Naive thymus-derived CD8-positive, alpha-beta T cell (primary cell): Measurements from ENCODE around the gene ST7. TPM values are rescaled to one million over a fixed set of nuclear protein-coding genes. Genes with fewer than 3 reads are reported as not detected.

ENCODE experiments used
- ATAC-seq, 2 donors: fragments of 150-1000 bp; cut with Tn5 transposase in 1 of 2; sonication (Bioruptor Pico), chemical (Tn5 transposase) in 1 of 2; 1 replicate in 1 of 2; 2 replicates in 1 of 2; pipeline ENCODE4 v1.10.0; 2021; ENCODE audit warnings: mild to moderate bottlenecking in 2 of 2, moderate library complexity in 2 of 2
- POLR2A ChIA-PET: fragments of 350-600 bp; sonication (Branson Sonifier 250); formaldehyde crosslinking; loops from one replicate; lab custom pipeline; 2021; ENCODE audit warnings: antibody characterized with exemption; lab: Charles Lee
- DNase-seq, 10 donors: peaks; one replicate each; pipeline versions ENCODE4 v3.0.0 to v3.0.0-alpha.2; 2020 to 2022
- H3K27ac Mint-ChIP-seq, 10 donors: one replicate each; pipeline ENCODE4 v1.8.0; 2020 to 2022; ENCODE audit warnings: mild to moderate bottlenecking in 10 of 10, mixed read lengths in 10 of 10, moderate library complexity in 4 of 10, inconsistent platforms in 1 of 10
- H3K27me3 Mint-ChIP-seq, 5 donors: one replicate each; pipeline ENCODE4 v1.8.0; 2021 to 2022; ENCODE audit warnings: mixed read lengths in 5 of 5
- H3K36me3 Mint-ChIP-seq, 3 donors: one replicate each; pipeline ENCODE4 v1.8.0; 2020 to 2022; ENCODE audit warnings: mixed read lengths in 3 of 3, mild to moderate bottlenecking in 2 of 3, inconsistent platforms in 1 of 3
- H3K4me1 Mint-ChIP-seq, 4 donors: one replicate each; pipeline ENCODE4 v1.8.0; 2021 to 2022; ENCODE audit warnings: mixed read lengths in 4 of 4
- H3K4me3 Mint-ChIP-seq, 10 donors: one replicate each; pipeline ENCODE4 v1.8.0; 2020 to 2022; ENCODE audit warnings: mild to moderate bottlenecking in 10 of 10, mixed read lengths in 10 of 10, moderate library complexity in 6 of 10, inconsistent platforms in 1 of 10
- H3K9me3 Mint-ChIP-seq, 9 donors: one replicate each; pipeline ENCODE4 v1.8.0; 2020 to 2022; ENCODE audit warnings: mixed read lengths in 9 of 9, mild to moderate bottlenecking in 3 of 9, inconsistent platforms in 1 of 9, moderate library complexity in 1 of 9
- polyA plus RNA-seq, 3 donors: library from polyadenylated mRNA; unstranded; fragments of 300-500 nt; fragmentation: Illumina TruSeq; gene quantifications; one replicate each; pipeline ENCODE4 v1.2.3, GENCODE V29; 2021
- total RNA-seq, 8 experiments: library from RNA in 2 of 8; stranded (reverse) in 2 of 8; gene quantifications; one replicate each; pipeline ENCODE4 v1.2.3 and lab custom pipeline; 2021 to 2026

ST7 gene
- total and polyA plus RNA-seq, 5 experiments from 2014 or later, result 1.3 to 5.3 (median 3.0) TPM

GRCh38 chr7:117203205-117203604, 249.9 kb downstream of the ST7 start:
- Mint-ChIP-seq H3K4me1 (no peaks in the 10 kb centered on the region), H3K27ac (no peak overlapping the region), H3K27me3 (no peaks in the 10 kb centered on the region), H3K9me3 (no peaks in the 10 kb centered on the region), H3K36me3 (peaks cover 0 to 9% (median 0%) of the 10 kb centered on the region in 3 donors), H3K4me3 (no peak overlapping the region)
- POLR2A ChIA-PET, result no interaction called here
- ATAC-seq, result no peak
- no peak for DNase-seq

DNA sequence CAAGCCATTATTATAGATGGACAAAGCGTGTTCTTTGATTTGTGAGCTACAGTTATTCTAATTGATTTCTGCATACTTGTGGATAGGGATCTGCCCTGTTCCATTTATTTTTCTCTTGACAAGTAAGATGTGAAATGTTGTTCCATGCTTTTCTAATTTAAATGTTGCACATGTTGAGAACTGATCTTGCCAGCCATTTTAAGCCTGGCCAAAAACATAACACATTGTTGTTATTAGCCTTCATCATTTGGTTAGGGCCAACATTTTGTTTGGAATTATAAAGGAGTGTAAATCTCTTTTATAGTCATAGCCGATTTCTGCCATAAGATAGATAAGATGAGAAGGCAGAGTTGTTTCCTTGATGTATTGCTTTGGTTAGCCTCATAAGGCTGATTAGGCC, 252.6 kb downstream of the ST7 start:
- H3K9me3 Mint-ChIP-seq, result no peaks in the 10 kb centered on the region
- POLR2A ChIA-PET, result no interaction called here
- H3K27me3 Mint-ChIP-seq, result no peaks in the 10 kb centered on the region
- H3K4me3 Mint-ChIP-seq, result no peak overlapping the region
- no peaks in the 10 kb centered on the region for H3K4me1 Mint-ChIP-seq
- ATAC-seq (no peak), DNase-seq (no peak)
- no peak overlapping the region for H3K27ac Mint-ChIP-seq
- peaks cover 0 to 6% (median 0%) of the 10 kb centered on the region in 3 donors for H3K36me3 Mint-ChIP-seq

- ATAC-seq, result no peak
- POLR2A ChIA-PET, result no interaction called here
- no peak for DNase-seq
- H3K27me3 Mint-ChIP-seq, result no peaks in the 10 kb centered on the region
- H3K27ac Mint-ChIP-seq, result no peak overlapping the region
- peaks cover 0 to 3% (median 0%) of the 10 kb centered on the region in 3 donors for H3K36me3 Mint-ChIP-seq
- H3K9me3 Mint-ChIP-seq, result no peaks in the 10 kb centered on the region
- H3K4me1 Mint-ChIP-seq, result no peaks in the 10 kb centered on the region
- no peak overlapping the region for H3K4me3 Mint-ChIP-seq
Measured at GRCh38 chr7:117208257-117208656, 255.0 kb downstream of the ST7 start.

DNA sequence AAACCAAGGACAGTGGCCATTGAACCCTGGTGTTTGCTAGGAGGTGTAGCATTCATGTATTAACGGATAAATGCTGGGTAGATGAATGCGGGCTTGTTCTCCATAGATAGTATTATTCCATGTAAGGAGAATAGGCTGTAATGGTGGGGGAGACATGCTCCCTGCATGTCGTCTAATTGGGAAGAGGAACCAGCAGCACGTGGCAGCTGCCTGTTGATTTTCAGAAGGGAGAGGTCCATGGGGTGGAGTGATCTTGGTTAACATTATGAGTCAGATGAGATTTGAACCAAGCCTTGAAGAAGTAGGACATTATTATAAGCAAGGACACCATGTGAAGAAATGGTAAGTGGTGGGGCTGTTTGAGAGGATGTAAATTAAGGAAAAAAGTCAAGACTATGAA, 257.1 kb downstream of the ST7 start:
- H3K36me3 Mint-ChIP-seq, result peaks cover 0 to 3% (median 0%) of the 10 kb centered on the region in 3 donors
- ATAC-seq, result no peak
- H3K4me3 Mint-ChIP-seq, result no peak overlapping the region
- no peaks in the 10 kb centered on the region for H3K4me1 Mint-ChIP-seq
- H3K27ac Mint-ChIP-seq, result no peak overlapping the region
- DNase-seq, result no peak
- POLR2A ChIA-PET, result no interaction called here
- H3K9me3 Mint-ChIP-seq, result no peaks in the 10 kb centered on the region
- H3K27me3 Mint-ChIP-seq, result no peaks in the 10 kb centered on the region

- DNase-seq, result no peak
- no peaks in the 10 kb centered on the region for H3K9me3 Mint-ChIP-seq
- no peak overlapping the region for H3K27ac Mint-ChIP-seq
- no peaks in the 10 kb centered on the region for H3K27me3 Mint-ChIP-seq
- H3K4me1 Mint-ChIP-seq, result no peaks in the 10 kb centered on the region
- H3K4me3 Mint-ChIP-seq, result no peak overlapping the region
- H3K36me3 Mint-ChIP-seq, result peaks cover 0 to 3% (median 0%) of the 10 kb centered on the region in 3 donors
- POLR2A ChIA-PET, result no interaction called here
- ATAC-seq, result no peak
Measured at GRCh38 chr7:117210908-117211307, 257.6 kb downstream of the ST7 start.

DNA sequence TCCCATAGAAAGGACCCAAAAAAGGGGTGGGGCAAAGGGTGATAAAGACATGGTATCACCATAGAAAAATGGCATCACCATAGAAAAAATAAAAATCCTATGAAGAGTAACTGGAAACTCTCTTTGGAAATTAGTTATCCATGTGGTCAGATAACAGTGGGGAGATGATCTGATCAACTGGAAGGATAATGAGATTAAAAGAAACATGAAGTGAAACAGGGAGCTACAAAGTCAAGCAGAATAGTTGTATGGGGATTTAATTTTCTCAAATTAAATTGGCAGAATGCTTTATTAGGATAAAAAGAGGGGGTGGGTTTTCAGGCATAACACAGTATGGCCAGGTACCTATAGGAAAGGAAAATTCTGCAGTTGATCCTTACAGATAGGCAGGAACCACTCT, 258.3 kb downstream of the ST7 start:
- no peaks in the 10 kb centered on the region for H3K27me3 Mint-ChIP-seq
- DNase-seq (no peak), ATAC-seq (no peak)
- POLR2A ChIA-PET, result no interaction called here
- H3K4me1 Mint-ChIP-seq, result no peaks in the 10 kb centered on the region
- no peak overlapping the region for H3K27ac Mint-ChIP-seq
- H3K4me3 Mint-ChIP-seq, result no peak overlapping the region
- peaks cover 0 to 3% (median 0%) of the 10 kb centered on the region in 3 donors for H3K36me3 Mint-ChIP-seq
- no peaks in the 10 kb centered on the region for H3K9me3 Mint-ChIP-seq

DNA sequence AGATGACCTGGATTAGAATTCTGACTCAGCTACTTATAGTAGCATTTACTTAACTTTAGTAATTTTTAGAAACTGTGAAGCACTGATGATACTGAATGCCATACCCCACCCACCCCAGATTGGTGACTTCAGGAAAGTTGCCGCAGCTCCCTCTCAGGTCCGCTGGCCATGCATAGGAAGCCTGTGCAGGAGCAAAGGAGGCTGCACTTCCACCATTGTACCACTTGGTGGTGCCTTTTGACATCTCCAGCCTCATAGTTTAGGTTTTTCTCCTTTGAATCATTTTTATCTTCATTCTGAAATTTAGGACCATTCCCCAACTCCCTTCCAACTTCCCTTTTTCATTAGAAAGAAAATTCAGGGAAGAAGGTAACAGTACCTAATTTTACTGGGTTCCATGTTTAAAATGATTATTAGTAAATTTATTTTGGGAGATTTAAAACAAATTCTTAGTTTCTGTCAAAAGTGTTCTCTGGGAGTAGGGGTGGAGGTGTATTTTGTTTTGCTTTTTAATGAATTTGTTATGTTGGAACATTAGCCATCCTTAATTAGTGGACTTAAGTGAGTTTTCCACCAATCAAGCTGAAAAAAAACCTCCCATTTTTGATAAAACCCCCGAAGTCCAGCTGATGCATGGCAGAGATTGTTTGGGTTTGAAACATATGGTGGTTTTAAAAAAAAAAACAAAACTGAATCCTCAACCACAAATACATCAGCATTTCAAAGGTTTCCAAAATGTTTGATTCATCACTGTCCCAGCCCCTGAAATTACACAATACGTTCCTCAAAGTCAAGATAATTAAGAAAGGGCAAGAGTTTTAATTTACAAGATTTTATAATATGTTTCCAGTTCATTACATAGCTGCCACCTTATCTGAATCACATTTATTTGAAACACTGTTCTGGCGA, 259.9 kb downstream of the ST7 start:
- H3K27me3 Mint-ChIP-seq, result no peaks in the 10 kb centered on the region
- H3K9me3 Mint-ChIP-seq, result no peaks in the 10 kb centered on the region
- H3K36me3 Mint-ChIP-seq, result peaks cover 0 to 3% (median 0%) of the 10 kb centered on the region in 3 donors
- no peaks in the 10 kb centered on the region for H3K4me1 Mint-ChIP-seq
- POLR2A ChIA-PET, result no interaction called here
- no peak overlapping the region for H3K4me3 Mint-ChIP-seq
- DNase-seq (peak in 6 of 10 donors; percentile 12 to 31 (median 26)), ATAC-seq (peak in 1 of 2 donors; percentile 32)
- H3K27ac Mint-ChIP-seq, result no peak overlapping the region

GRCh38 chr7:117216010-117216409, 262.7 kb downstream of the ST7 start:
- H3K4me1 Mint-ChIP-seq, result no peaks in the 10 kb centered on the region
- no peaks in the 10 kb centered on the region for H3K27me3 Mint-ChIP-seq
- H3K4me3 Mint-ChIP-seq, result no peak overlapping the region
- H3K9me3 Mint-ChIP-seq, result no peaks in the 10 kb centered on the region
- POLR2A ChIA-PET, result no interaction called here
- no peak overlapping the region for H3K27ac Mint-ChIP-seq
- DNase-seq (no peak), ATAC-seq (no peak)
- no peaks in the 10 kb centered on the region for H3K36me3 Mint-ChIP-seq

GRCh38 chr7:117216436-117217069, 263.3 kb downstream of the ST7 start:
- H3K4me1 Mint-ChIP-seq, result no peaks in the 10 kb centered on the region
- no peak overlapping the region for H3K27ac Mint-ChIP-seq
- H3K36me3 Mint-ChIP-seq, result no peaks in the 10 kb centered on the region
- H3K9me3 Mint-ChIP-seq, result no peaks in the 10 kb centered on the region
- ATAC-seq (no peak), DNase-seq (no peak)
- no peaks in the 10 kb centered on the region for H3K27me3 Mint-ChIP-seq
- POLR2A ChIA-PET, result no interaction called here
- H3K4me3 Mint-ChIP-seq, result no peak overlapping the region

GRCh38 chr7:117217106-117218035, 264.1 kb downstream of the ST7 start:
- POLR2A ChIA-PET, result no interaction called here
- H3K4me3 Mint-ChIP-seq, result no peak overlapping the region
- H3K4me1 Mint-ChIP-seq, result no peaks in the 10 kb centered on the region
- H3K27ac Mint-ChIP-seq, result no peak overlapping the region
- no peaks in the 10 kb centered on the region for H3K9me3 Mint-ChIP-seq
- ATAC-seq (no peak), DNase-seq (no peak)
- no peaks in the 10 kb centered on the region for H3K27me3 Mint-ChIP-seq
- no peaks in the 10 kb centered on the region for H3K36me3 Mint-ChIP-seq

GRCh38 chr7:117218700-117219099, 265.4 kb downstream of the ST7 start:
- peaks cover 0 to 4% (median 4%) of the 10 kb centered on the region in 3 donors for H3K36me3 Mint-ChIP-seq
- DNase-seq, result no peak
- no peaks in the 10 kb centered on the region for H3K9me3 Mint-ChIP-seq
- POLR2A ChIA-PET, result no interaction called here
- no peak for ATAC-seq
- H3K4me3 Mint-ChIP-seq, result no peak overlapping the region
- H3K27me3 Mint-ChIP-seq, result no peaks in the 10 kb centered on the region
- H3K4me1 Mint-ChIP-seq, result no peaks in the 10 kb centered on the region
- no peak overlapping the region for H3K27ac Mint-ChIP-seq

GRCh38 chr7:117219485-117219884, 266.2 kb downstream of the ST7 start:
- Mint-ChIP-seq H3K27me3 (no peaks in the 10 kb centered on the region), H3K4me1 (no peaks in the 10 kb centered on the region), H3K36me3 (peaks cover 0 to 4% (median 4%) of the 10 kb centered on the region in 3 donors), H3K27ac (no peak overlapping the region), H3K9me3 (no peaks in the 10 kb centered on the region), H3K4me3 (no peak overlapping the region)
- ATAC-seq, result no peak
- POLR2A ChIA-PET, result no interaction called here
- DNase-seq, result no peak

- H3K4me3 Mint-ChIP-seq, result no peak overlapping the region
- POLR2A ChIA-PET, result no interaction called here
- H3K27ac Mint-ChIP-seq, result no peak overlapping the region
- DNase-seq (no peak), ATAC-seq (no peak)
- peaks cover 0 to 4% (median 4%) of the 10 kb centered on the region in 3 donors for H3K36me3 Mint-ChIP-seq
- H3K4me1 Mint-ChIP-seq, result no peaks in the 10 kb centered on the region
- H3K9me3 Mint-ChIP-seq, result no peaks in the 10 kb centered on the region
- H3K27me3 Mint-ChIP-seq, result no peaks in the 10 kb centered on the region
Measured at GRCh38 chr7:117220836-117221235, 267.5 kb downstream of the ST7 start.
